CD4-positive, CD25-positive, alpha-beta regulatory T cell (primary cell): ENCODE data around the gene MEF2A. TPM values are rescaled to one million over a fixed set of nuclear protein-coding genes. Genes with fewer than 3 reads are reported as not detected.
"Not testable (repeated sequence)": the region's sequence is repeated elsewhere in the genome, so short reads cannot be mapped to it uniquely, and the experiment has no call there.

ENCODE experiments used
- ATAC-seq, 2 donors: fragments of 150-1000 bp; cut with Tn5 transposase; one replicate each; pipeline ENCODE4 v1.10.0; 2021; ENCODE audit warnings: low read depth in 2 of 2, moderate number of reproducible peaks in 2 of 2, moderate library complexity in 1 of 2
- DNase-seq, 3 donors: peaks; one replicate each; pipeline versions ENCODE4 v3.0.0 to v3.0.0-alpha.2; 2012 to 2022; ENCODE audit warnings: mixed read lengths in 1 of 3
- H3K27ac ChIP-seq: one replicate; pipeline ENCODE4 v1.7.0; 2013; ENCODE audit warnings: mild to moderate bottlenecking, low read length; ENCODE audit not compliant: insufficient read depth, poor library complexity, severe bottlenecking
- H3K27me3 ChIP-seq: one replicate; pipeline ENCODE4 v1.7.0; 2013; ENCODE audit warnings: low read length; ENCODE audit not compliant: control insufficient read depth, insufficient read depth
- H3K36me3 ChIP-seq: one replicate; pipeline ENCODE4 v1.7.0; 2013; ENCODE audit warnings: mild to moderate bottlenecking, low read length, moderate library complexity; ENCODE audit not compliant: control insufficient read depth, insufficient read depth
- H3K4me1 ChIP-seq: 2 replicates; pipeline ENCODE4 v1.7.0; 2013; ENCODE audit warnings: mild to moderate bottlenecking, low read length; ENCODE audit not compliant: insufficient read depth, control insufficient read depth, poor library complexity, severe bottlenecking
- H3K4me3 ChIP-seq: one replicate; pipeline ENCODE4 v1.7.0; 2013; ENCODE audit warnings: low read depth, mild to moderate bottlenecking, low read length, moderate library complexity
- H3K9me3 ChIP-seq, 2 experiments: 1 replicate in 1 of 2; 2 replicates in 1 of 2; pipeline ENCODE4 v1.7.0; 2013; ENCODE audit warnings: low read length in 2 of 2, mild to moderate bottlenecking in 1 of 2, moderate library complexity in 1 of 2; ENCODE audit not compliant: control insufficient read depth in 2 of 2
- H3K27ac Mint-ChIP-seq, 3 donors: one replicate each; pipeline ENCODE4 v1.8.0; 2020 to 2022; ENCODE audit warnings: mild to moderate bottlenecking in 3 of 3, mixed read lengths in 3 of 3, moderate library complexity in 2 of 3
- H3K27me3 Mint-ChIP-seq: one replicate; pipeline ENCODE4 v1.8.0; 2022; ENCODE audit warnings: mild to moderate bottlenecking, mixed read lengths
- H3K36me3 Mint-ChIP-seq: one replicate; pipeline ENCODE4 v1.8.0; 2020; ENCODE audit warnings: mixed read lengths
- H3K4me1 Mint-ChIP-seq, 4 donors: one replicate each; pipeline ENCODE4 v1.8.0; 2020 to 2022; ENCODE audit warnings: mixed read lengths in 4 of 4, mild to moderate bottlenecking in 1 of 4
- H3K4me3 Mint-ChIP-seq, 4 donors: one replicate each; pipeline ENCODE4 v1.8.0; 2020 to 2022; ENCODE audit warnings: mild to moderate bottlenecking in 4 of 4, mixed read lengths in 4 of 4, moderate library complexity in 3 of 4
- H3K9me3 Mint-ChIP-seq, 7 donors: one replicate each; pipeline ENCODE4 v1.8.0; 2020 to 2022; ENCODE audit warnings: mixed read lengths in 7 of 7, mild to moderate bottlenecking in 3 of 7, moderate library complexity in 2 of 7
- polyA plus RNA-seq, 4 donors: library from polyadenylated mRNA; unstranded; fragments of 300-500 nt; fragmentation: Illumina TruSeq; gene quantifications; one replicate each; pipeline ENCODE4 v1.2.3, GENCODE V29; 2021
- total RNA-seq: library from RNA; stranded (reverse); gene quantifications from one replicate; pipeline ENCODE4 v1.2.3, GENCODE V29; 2022

Gene MEF2A
- total and polyA plus RNA-seq, 5 donors from 2014 or later = 7.2 to 24.2 (median 10.3) TPM

GRCh38 chr15:99738021-99738847, 172.4 kb downstream of the MEF2A start:
- no peaks in the 10 kb centered on the region for H3K9me3 ChIP-seq
- Mint-ChIP-seq H3K4me1 (peaks cover 0 to 5% (median 4%) of the 10 kb centered on the region in 4 donors), H3K27me3 (peaks cover 11% of the 10 kb centered on the region), H3K36me3 (no peaks in the 10 kb centered on the region), H3K27ac (no peak overlapping the region), H3K4me3 (no peak overlapping the region), H3K9me3 (no peaks in the 10 kb centered on the region)
- no peaks in the 10 kb centered on the region for H3K36me3 ChIP-seq
- no peak for ATAC-seq
- no peak overlapping the region for H3K27ac ChIP-seq
- no peak overlapping the region for H3K4me3 ChIP-seq
- H3K27me3 ChIP-seq = no peaks in the 10 kb centered on the region
- H3K4me1 ChIP-seq = peaks cover 4% of the 10 kb centered on the region
- DNase-seq = no peak

DNA sequence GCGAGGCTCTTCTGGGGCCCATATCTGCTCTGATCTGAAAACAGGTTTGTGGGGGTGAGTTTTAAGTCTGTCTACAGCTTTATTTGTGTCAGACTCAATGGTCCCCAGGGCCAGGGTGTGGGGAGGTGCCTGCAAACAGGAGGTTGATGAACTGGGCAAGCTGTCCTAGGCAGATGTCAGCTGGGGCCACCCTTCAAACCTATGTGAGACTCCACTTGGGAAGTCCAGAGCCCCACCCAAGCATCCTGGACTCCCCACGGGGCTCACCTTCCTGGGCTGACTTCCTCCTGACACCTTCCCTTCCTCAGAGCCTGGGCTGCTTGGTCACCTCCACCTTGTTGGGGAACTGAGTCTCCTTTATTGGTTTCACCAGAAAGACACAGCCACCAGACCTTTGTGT, 176.1 kb downstream of the MEF2A start:
- Mint-ChIP-seq H3K9me3 (no peaks in the 10 kb centered on the region), H3K36me3 (no peaks in the 10 kb centered on the region), H3K27ac (no peak overlapping the region), H3K27me3 (peaks cover 4% of the 10 kb centered on the region), H3K4me1 (no peaks in the 10 kb centered on the region), H3K4me3 (no peak overlapping the region)
- DNase-seq = no peak
- Histone ChIP-seq H3K4me1 (no peaks in the 10 kb centered on the region), H3K9me3 (no peaks in the 10 kb centered on the region), H3K27me3 (no peaks in the 10 kb centered on the region), H3K4me3 (no peak overlapping the region), H3K36me3 (no peaks in the 10 kb centered on the region), H3K27ac (no peak overlapping the region)
- ATAC-seq = no peak

DNA sequence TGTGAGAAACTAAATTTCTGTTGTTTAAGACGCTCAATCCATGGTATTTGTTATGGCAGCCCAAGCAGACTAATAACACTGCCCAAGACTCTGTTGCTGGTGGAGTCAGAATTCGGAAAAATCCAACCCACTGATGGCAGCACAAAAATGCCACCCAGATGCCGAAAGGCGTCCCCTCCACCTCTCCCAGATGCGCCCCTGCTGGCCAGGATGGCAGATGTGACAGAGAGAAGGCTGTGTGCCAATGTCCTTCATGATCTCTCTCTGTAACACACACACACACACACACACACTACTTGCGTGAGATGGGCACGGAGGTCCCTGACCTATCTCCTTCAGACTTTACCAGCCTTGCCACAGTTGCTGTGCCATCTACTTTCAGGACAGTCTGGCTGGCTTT, 178.4 kb downstream of the MEF2A start:
- Mint-ChIP-seq H3K27ac (peak overlapping the region in 2 of 3 donors; percentile 20 to 59), H3K9me3 (no peaks in the 10 kb centered on the region), H3K36me3 (no peaks in the 10 kb centered on the region), H3K27me3 (peaks cover 4% of the 10 kb centered on the region), H3K4me1 (no peaks in the 10 kb centered on the region), H3K4me3 (no peak overlapping the region)
- Histone ChIP-seq H3K9me3 (no peaks in the 10 kb centered on the region), H3K27me3 (peaks cover 2% of the 10 kb centered on the region), H3K4me3 (no peak overlapping the region), H3K36me3 (no peaks in the 10 kb centered on the region), H3K4me1 (no peaks in the 10 kb centered on the region), H3K27ac (no peak overlapping the region)
- ATAC-seq (no peak), DNase-seq (no peak)

DNA sequence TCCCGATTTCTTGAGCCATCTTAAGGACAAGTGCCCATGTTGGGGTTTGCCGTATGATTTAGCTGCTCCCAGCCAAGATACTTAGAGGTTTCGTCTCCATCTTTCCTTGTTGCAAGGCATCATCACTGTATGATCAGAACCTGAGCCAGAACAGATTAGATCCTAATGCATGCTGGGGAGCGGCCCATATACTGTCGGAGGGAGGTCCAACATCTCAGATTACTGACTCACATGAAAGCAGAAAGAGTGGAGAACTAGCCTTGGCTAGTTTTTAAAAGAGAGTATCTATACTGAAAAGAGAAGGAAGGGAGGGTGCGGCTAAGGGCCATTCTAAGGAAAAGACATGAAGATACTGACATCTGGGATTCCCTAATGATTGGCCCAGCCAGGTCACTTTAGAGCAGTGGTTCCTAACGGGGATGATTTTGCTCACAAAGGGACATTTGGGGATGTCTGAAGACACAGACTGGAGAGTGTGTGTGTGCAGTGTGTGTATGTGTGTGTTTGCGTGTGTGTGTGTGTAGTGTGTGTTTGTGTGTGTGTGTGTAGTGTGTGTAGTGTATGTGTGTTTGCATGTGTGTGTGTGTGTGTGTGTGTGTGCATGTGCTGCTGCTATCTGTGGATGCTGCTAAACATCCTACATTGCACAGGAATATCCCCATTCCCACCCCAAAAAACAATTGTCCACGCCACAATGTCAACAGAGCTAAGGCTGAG, 179.7 kb downstream of the MEF2A start:
- Mint-ChIP-seq H3K4me1 (no peaks in the 10 kb centered on the region), H3K9me3 (no peaks in the 10 kb centered on the region), H3K27ac (no peak overlapping the region), H3K4me3 (no peak overlapping the region), H3K27me3 (peaks cover 4% of the 10 kb centered on the region), H3K36me3 (no peaks in the 10 kb centered on the region)
- Histone ChIP-seq H3K4me1 (no peaks in the 10 kb centered on the region), H3K4me3 (no peak overlapping the region), H3K9me3 (no peaks in the 10 kb centered on the region), H3K27me3 (peaks cover 2% of the 10 kb centered on the region), H3K27ac (no peak overlapping the region), H3K36me3 (no peaks in the 10 kb centered on the region)
- ATAC-seq = no peak
- no peak for DNase-seq

DNA sequence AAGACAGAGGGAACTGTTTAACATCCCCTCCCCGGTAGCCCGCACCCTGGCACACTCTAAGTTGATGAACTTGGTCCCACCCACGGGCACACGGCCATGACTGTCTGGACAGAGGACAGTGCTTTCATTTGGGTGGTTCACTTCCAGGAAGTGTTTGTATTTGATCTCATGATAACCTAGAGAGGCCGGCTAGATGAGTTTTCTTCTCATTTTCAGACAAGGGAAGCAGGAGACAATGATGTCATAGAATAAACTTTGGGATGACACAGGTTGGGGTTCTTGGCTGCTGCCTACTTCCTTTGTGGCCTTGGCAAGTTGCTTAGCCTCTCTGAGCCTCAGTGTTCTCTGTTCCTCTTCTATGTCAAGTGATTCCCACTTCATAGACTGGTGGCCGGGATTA, 183.6 kb downstream of the MEF2A start:
- no peaks in the 10 kb centered on the region for H3K9me3 Mint-ChIP-seq
- H3K4me3 Mint-ChIP-seq = no peak overlapping the region
- H3K4me1 Mint-ChIP-seq = no peaks in the 10 kb centered on the region
- Histone ChIP-seq H3K36me3 (no peaks in the 10 kb centered on the region), H3K4me3 (no peak overlapping the region), H3K27me3 (peaks cover 2% of the 10 kb centered on the region), H3K27ac (no peak overlapping the region), H3K9me3 (no peaks in the 10 kb centered on the region), H3K4me1 (no peaks in the 10 kb centered on the region)
- ATAC-seq (no peak), DNase-seq (no peak)
- H3K27ac Mint-ChIP-seq = no peak overlapping the region
- H3K36me3 Mint-ChIP-seq = no peaks in the 10 kb centered on the region
- H3K27me3 Mint-ChIP-seq = peaks cover 4% of the 10 kb centered on the region

DNA sequence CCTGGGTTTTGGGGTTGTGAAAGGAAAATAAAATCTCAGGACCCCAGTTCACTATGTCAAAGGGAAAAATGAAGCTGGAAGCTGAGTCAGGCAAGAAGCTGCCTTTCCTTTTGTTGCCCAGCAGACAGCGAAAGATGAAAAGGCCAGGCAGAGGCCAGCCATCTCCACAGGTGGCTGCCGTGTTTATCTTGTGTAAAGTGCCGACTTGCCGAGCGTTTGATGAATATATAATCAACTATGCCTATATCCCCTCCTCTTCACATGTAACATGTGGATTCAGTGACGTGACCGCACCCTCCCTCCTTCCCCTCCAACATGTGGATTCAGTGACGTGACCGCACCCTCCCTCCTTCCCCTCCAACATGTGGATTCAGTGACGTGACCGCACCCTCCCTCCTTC, 184.5 kb downstream of the MEF2A start:
- H3K4me1 Mint-ChIP-seq, H3K27me3 Mint-ChIP-seq, H3K27me3 ChIP-seq, H3K9me3 ChIP-seq, H3K27ac Mint-ChIP-seq, H3K36me3 Mint-ChIP-seq, H3K9me3 Mint-ChIP-seq, H3K4me3 Mint-ChIP-seq, H3K36me3 ChIP-seq, H3K27ac ChIP-seq, H3K4me1 ChIP-seq, ATAC-seq, H3K4me3 ChIP-seq, DNase-seq: not testable (repeated sequence)

DNA sequence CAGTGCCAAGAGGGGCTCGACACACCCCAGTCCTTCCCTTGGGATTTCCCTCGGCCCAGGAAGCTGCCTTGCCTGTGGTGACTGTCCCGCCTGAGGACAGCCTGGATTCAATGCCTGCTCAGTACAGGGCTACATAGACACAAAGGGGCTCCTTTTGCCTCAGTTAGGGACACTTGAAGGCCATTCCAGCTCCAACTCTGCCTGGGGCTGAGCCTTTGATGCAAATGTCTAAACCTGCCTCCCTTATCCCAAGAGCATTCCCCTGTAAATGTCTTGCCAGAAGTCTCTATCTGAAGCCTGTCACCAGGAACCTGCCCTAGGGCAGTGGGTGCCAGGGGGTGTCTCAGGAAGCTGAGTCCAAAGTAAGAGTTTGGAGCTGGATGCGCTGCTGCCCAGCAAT, 186.8 kb downstream of the MEF2A start:
- Mint-ChIP-seq H3K4me1 (peaks cover 4 to 6% (median 5%) of the 10 kb centered on the region in 4 donors), H3K36me3 (no peaks in the 10 kb centered on the region), H3K9me3 (no peaks in the 10 kb centered on the region), H3K27me3 (peaks cover 10% of the 10 kb centered on the region), H3K4me3 (no peak overlapping the region), H3K27ac (no peak overlapping the region)
- Histone ChIP-seq H3K27ac (no peak overlapping the region), H3K4me1 (no peaks in the 10 kb centered on the region), H3K9me3 (no peaks in the 10 kb centered on the region), H3K36me3 (no peaks in the 10 kb centered on the region), H3K27me3 (peaks cover 4% of the 10 kb centered on the region), H3K4me3 (no peak overlapping the region)
- no peak for DNase-seq
- no peak for ATAC-seq

- no peak for ATAC-seq
- Histone ChIP-seq H3K4me1 (no peaks in the 10 kb centered on the region), H3K9me3 (no peaks in the 10 kb centered on the region), H3K27me3 (peaks cover 4% of the 10 kb centered on the region), H3K36me3 (no peaks in the 10 kb centered on the region), H3K27ac (no peak overlapping the region), H3K4me3 (no peak overlapping the region)
- no peaks in the 10 kb centered on the region for H3K36me3 Mint-ChIP-seq
- H3K27me3 Mint-ChIP-seq = peaks cover 10% of the 10 kb centered on the region
- H3K9me3 Mint-ChIP-seq = no peaks in the 10 kb centered on the region
- H3K27ac Mint-ChIP-seq = no peak overlapping the region
- H3K4me3 Mint-ChIP-seq = no peak overlapping the region
- no peak for DNase-seq
- H3K4me1 Mint-ChIP-seq = peaks cover 4 to 6% (median 5%) of the 10 kb centered on the region in 4 donors
Observed at GRCh38 chr15:99753066-99753465, 187.3 kb downstream of the MEF2A start.
